ENCODE data around the gene HLA-DRA. TPM values are rescaled to one million over a fixed set of nuclear protein-coding genes. Genes with fewer than 3 reads are reported as not detected.
A peak's percentile ranks its signal among the peaks of the same experiment; 100 is the strongest.

HLA-DRA gene
- total RNA-seq, 1 donor from 2014 or later: 1,444 TPM

DNA sequence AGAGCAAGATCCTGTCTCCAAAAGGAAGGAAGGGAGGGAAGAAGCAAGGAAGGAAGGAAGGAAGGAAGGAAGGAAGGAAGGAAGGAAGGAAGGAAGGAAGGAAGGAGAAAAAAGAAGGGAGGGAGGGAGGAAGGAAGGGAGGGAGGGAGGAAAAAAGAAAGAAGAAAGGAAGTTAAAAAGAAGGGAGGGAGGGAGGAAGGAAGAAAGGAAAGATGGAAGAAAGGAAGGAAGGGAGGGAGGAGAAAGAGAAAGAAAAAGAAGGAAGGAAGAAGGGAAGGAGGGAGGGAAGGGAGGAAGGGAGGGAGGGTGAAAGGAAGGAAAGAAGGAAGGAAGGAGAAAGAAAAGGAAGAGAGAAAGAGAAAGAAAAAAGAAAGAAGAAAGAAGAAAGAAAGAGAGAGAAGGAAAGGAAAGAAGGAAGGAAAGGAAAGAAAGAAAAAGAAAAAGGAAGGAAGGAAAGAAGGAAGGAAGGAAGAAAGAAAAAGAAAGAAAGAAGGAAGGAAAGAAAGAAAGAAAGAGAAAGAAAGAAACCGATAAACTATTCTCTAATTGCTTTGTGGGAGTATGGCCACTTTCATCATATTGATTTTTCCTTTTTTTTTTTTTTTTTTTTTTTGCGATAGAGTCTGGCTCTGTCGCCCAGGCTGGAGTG, 9.5 kb downstream of the HLA-DRA start:
- no peak overlapping the region for H3K4me3 ChIP-seq
- no peak for DNase-seq
- H3K36me3 ChIP-seq: peaks cover 5% of the 10 kb centered on the region
- H3K27ac ChIP-seq: no peak overlapping the region
- intact Hi-C loops (cut with DNase I): no loop called here
- ATAC-seq: no peak
- TF ChIP-seq, protein P1, sequence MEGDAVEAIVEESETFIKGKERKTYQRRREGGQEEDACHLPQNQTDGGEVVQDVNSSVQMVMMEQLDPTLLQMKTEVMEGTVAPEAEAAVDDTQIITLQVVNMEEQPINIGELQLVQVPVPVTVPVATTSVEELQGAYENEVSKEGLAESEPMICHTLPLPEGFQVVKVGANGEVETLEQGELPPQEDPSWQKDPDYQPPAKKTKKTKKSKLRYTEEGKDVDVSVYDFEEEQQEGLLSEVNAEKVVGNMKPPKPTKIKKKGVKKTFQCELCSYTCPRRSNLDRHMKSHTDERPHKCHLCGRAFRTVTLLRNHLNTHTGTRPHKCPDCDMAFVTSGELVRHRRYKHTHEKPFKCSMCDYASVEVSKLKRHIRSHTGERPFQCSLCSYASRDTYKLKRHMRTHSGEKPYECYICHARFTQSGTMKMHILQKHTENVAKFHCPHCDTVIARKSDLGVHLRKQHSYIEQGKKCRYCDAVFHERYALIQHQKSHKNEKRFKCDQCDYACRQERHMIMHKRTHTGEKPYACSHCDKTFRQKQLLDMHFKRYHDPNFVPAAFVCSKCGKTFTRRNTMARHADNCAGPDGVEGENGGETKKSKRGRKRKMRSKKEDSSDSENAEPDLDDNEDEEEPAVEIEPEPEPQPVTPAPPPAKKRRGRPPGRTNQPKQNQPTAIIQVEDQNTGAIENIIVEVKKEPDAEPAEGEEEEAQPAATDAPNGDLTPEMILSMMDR (IDR thresholded peaks at IDR 0.05): no peak
- no peaks in the 10 kb centered on the region for H3K27me3 ChIP-seq
- H3K4me1 ChIP-seq: no peaks in the 10 kb centered on the region
- no peaks in the 10 kb centered on the region for H3K9me3 ChIP-seq

DNA sequence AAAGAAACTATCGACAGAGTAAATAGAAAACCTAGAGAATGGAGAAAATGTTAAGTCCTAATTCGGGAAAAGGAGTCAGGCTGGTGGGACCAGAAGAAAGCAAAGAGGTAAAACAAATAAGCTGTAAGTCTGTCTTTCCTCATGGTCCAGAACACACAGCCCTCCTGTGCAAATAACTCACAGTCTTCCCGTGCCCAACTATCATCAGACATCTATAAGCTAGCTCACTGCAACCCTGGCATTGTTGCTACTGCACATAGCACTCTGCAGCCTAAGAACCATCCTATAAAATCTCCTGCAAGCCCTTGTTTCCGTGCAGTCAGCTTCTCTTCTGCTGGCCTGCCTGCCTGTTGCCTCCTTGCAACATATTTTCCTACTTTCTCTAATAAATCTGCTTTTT, 17.4 kb downstream of the HLA-DRA start:
- H3K9me3 ChIP-seq: no peaks in the 10 kb centered on the region
- DNase-seq (no peak), ATAC-seq (no peak)
- no peak overlapping the region for H3K27ac ChIP-seq
- no peaks in the 10 kb centered on the region for H3K4me1 ChIP-seq
- H3K36me3 ChIP-seq: no peaks in the 10 kb centered on the region
- TF ChIP-seq, protein P1 (IDR thresholded peaks at IDR 0.05): no peak
- intact Hi-C loops (cut with DNase I): no loop called here
- no peak overlapping the region for H3K4me3 ChIP-seq
- H3K27me3 ChIP-seq: no peaks in the 10 kb centered on the region

- ATAC-seq (peak; percentile 57), DNase-seq (no peak)
- Histone ChIP-seq H3K4me3 (peak overlapping the region; percentile 32), H3K36me3 (no peaks in the 10 kb centered on the region), H3K27ac (no peak overlapping the region), H3K27me3 (no peaks in the 10 kb centered on the region), H3K9me3 (no peaks in the 10 kb centered on the region), H3K4me1 (no peaks in the 10 kb centered on the region)
- TF ChIP-seq, protein P1 (IDR thresholded peaks at IDR 0.05): no peak
- intact Hi-C loops (cut with DNase I): no loop called here
These were observed 20.2 kb downstream of the HLA-DRA start for GRCh38 chr6:32459781-32460424.

DNA sequence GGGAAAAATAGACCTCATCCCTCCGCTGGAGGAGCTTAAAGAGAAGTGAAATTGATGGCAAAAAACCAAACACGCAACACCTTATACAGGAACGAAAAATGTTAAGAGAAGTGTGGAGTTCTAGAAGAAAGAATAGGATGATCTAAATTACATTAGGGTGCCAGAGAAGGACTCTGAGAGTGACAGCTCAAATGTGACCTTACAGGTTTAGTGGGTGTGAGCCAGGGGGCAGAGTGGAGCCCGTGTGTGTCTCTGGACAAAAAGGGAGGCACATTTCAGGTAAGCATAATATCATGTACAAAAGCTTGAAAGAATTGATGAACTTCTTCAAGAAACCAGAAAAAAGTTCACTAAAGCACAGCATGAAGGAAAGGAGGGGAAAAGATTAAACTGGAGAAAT, 20.8 kb downstream of the HLA-DRA start:
- Histone ChIP-seq H3K27ac (no peak overlapping the region), H3K36me3 (no peaks in the 10 kb centered on the region), H3K4me3 (no peak overlapping the region), H3K27me3 (no peaks in the 10 kb centered on the region), H3K4me1 (no peaks in the 10 kb centered on the region), H3K9me3 (no peaks in the 10 kb centered on the region)
- no peak for DNase-seq
- intact Hi-C loops (cut with DNase I): no loop called here
- TF ChIP-seq, protein P1 (IDR thresholded peaks at IDR 0.05): peak; percentile 9
- no peak for ATAC-seq

GRCh38 chr6:32461493-32461892, 21.8 kb downstream of the HLA-DRA start:
- H3K27ac ChIP-seq: no peak overlapping the region
- TF ChIP-seq, protein P1 (IDR thresholded peaks at IDR 0.05): no peak
- H3K4me1 ChIP-seq: no peaks in the 10 kb centered on the region
- no peak for DNase-seq
- no peaks in the 10 kb centered on the region for H3K36me3 ChIP-seq
- intact Hi-C loops (cut with DNase I): no loop called here
- no peak for ATAC-seq
- H3K9me3 ChIP-seq: no peaks in the 10 kb centered on the region
- H3K27me3 ChIP-seq: no peaks in the 10 kb centered on the region
- H3K4me3 ChIP-seq: no peak overlapping the region

All from upper lobe of right lung (tissue), 1 donor.